HUES48 (cell line): ENCODE measurements around the gene CDC42BPB.
A peak's percentile ranks its signal among the peaks of the same experiment; 100 is the strongest.

Source experiments
- H3K27ac ChIP-seq: one replicate; pipeline ENCODE4 v1.7.0; 2013; ENCODE audit warnings: low read depth, low read length, inconsistent platforms
- H3K27me3 ChIP-seq: 2 replicates; pipeline ENCODE4 v1.6.1; 2013; ENCODE audit warnings: mild to moderate bottlenecking, low read length; ENCODE audit not compliant: control insufficient read depth, insufficient read depth
- H3K36me3 ChIP-seq: 2 replicates; pipeline ENCODE4 v1.6.1; 2013; ENCODE audit warnings: low read length; ENCODE audit not compliant: control insufficient read depth, insufficient read depth
- H3K4me1 ChIP-seq: 2 replicates; pipeline ENCODE4 v1.6.1; 2013; ENCODE audit warnings: mild to moderate bottlenecking, low read length; ENCODE audit not compliant: control insufficient read depth, insufficient read depth
- H3K4me3 ChIP-seq: 2 replicates; pipeline ENCODE4 v1.5.1; 2013; ENCODE audit warnings: mild to moderate bottlenecking, low read depth, low read length
- H3K9ac ChIP-seq: 2 replicates; pipeline ENCODE4 v1.6.1; 2013; ENCODE audit warnings: mild to moderate bottlenecking, low read depth, low read length, moderate library complexity
- H3K9me3 ChIP-seq: 2 replicates; pipeline ENCODE4 v1.6.1; 2013; ENCODE audit warnings: low read length; ENCODE audit not compliant: control insufficient read depth, insufficient read depth

Gene CDC42BPB

DNA sequence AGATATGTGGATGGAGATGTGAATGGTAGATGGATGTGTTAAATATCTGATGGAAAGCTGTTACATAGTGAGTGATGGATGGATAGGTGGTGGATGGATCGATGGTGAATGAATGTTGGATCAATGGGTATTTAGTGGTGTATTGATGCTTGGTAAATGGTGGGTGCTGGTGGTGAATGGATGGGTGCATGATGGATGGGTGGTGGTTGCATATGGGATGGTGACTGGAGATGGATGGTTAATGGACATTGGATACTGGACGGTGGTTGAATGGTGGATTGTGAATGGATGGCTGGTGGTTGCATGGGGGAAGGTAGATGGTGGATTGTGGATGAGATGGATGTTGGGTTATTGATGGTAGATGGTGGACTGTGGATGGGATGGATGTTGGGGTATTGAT is 24.6 kb upstream of the CDC42BPB start:
- Histone ChIP-seq H3K36me3 (no peaks in the 10 kb centered on the region), H3K4me1 (no peaks in the 10 kb centered on the region), H3K27me3 (peaks cover 40% of the 10 kb centered on the region)

DNA sequence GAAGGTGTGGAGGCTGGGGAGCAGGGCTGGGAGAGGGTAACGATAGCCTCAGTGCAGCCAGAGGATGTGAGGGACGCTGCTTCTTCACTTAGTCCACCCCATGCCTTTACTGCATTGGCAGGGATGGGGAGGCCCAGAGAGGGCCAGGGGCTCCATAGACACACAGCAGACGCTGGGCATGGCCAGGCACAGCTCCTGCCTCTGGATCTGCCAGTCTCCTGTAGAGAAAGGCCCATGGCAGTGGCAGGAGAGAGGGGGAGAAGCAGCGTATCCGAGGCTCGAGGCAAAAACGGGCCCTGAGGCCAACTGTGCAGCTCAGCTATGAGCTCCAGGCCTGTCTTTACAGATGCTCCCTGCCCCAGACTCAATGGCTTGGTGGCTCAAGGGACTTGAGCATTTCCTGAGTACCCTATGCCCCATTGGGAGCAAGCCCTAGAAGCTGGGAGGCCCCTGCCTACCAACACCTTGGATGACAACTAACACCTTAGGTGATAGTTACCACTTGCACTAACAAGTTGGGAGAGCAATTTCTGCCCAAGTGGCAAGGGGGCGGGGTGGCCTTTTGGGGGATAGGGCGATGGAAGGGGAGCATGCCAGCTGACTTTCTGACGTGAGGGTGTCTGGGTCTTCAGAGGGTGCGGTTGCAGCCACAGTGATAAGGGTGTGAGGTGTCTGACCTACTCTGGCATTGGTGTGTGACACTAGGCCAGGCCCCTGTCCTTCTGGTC is 21.7 kb upstream of the CDC42BPB start:
- H3K27ac ChIP-seq, result no peak overlapping the region
- H3K9ac ChIP-seq, result no peak overlapping the region
- H3K36me3 ChIP-seq, result no peaks in the 10 kb centered on the region
- peaks cover 30% of the 10 kb centered on the region for H3K27me3 ChIP-seq
- H3K4me1 ChIP-seq, result no peaks in the 10 kb centered on the region
- no peaks in the 10 kb centered on the region for H3K9me3 ChIP-seq
- H3K4me3 ChIP-seq, result no peak overlapping the region

More for the DNA sequence above, 24.6 kb upstream of the CDC42BPB start:
- Histone ChIP-seq H3K9me3 (no peaks in the 10 kb centered on the region), H3K9ac (no peak overlapping the region), H3K27ac (no peak overlapping the region), H3K4me3 (no peak overlapping the region)

GRCh38 chr14:103078420-103078749 is 21.0 kb upstream of the CDC42BPB start:
- H3K4me1 ChIP-seq, result no peaks in the 10 kb centered on the region
- H3K27me3 ChIP-seq, result peaks cover 24% of the 10 kb centered on the region
- no peak overlapping the region for H3K4me3 ChIP-seq
- H3K27ac ChIP-seq, result no peak overlapping the region
- no peak overlapping the region for H3K9ac ChIP-seq
- no peaks in the 10 kb centered on the region for H3K9me3 ChIP-seq
- no peaks in the 10 kb centered on the region for H3K36me3 ChIP-seq

- H3K9ac ChIP-seq, result no peak overlapping the region
- H3K27ac ChIP-seq, result no peak overlapping the region
Observed at GRCh38 chr14:103074729-103075367, 17.5 kb upstream of the CDC42BPB start.

GRCh38 chr14:103073876-103074728 is 16.8 kb upstream of the CDC42BPB start:
- H3K27me3 ChIP-seq, result peaks cover 4% of the 10 kb centered on the region; the same call in 1 of the 2 replicates
- no peak overlapping the region for H3K9ac ChIP-seq
- no peaks in the 10 kb centered on the region for H3K9me3 ChIP-seq
- H3K36me3 ChIP-seq, result no peaks in the 10 kb centered on the region
- no peak overlapping the region for H3K27ac ChIP-seq
- no peak overlapping the region for H3K4me3 ChIP-seq
- no peaks in the 10 kb centered on the region for H3K4me1 ChIP-seq

More at GRCh38 chr14:103074729-103075367, 17.5 kb upstream of the CDC42BPB start:
- peaks cover 9% of the 10 kb centered on the region for H3K27me3 ChIP-seq
- H3K4me3 ChIP-seq, result peak overlapping the region; percentile 83
- H3K9me3 ChIP-seq, result no peaks in the 10 kb centered on the region
- no peaks in the 10 kb centered on the region for H3K4me1 ChIP-seq
- H3K36me3 ChIP-seq, result no peaks in the 10 kb centered on the region

- Histone ChIP-seq H3K27me3 (peaks cover 4% of the 10 kb centered on the region; the same call in 1 of the 2 replicates), H3K9ac (no peak overlapping the region), H3K36me3 (no peaks in the 10 kb centered on the region), H3K27ac (no peak overlapping the region), H3K4me3 (no peak overlapping the region), H3K4me1 (no peaks in the 10 kb centered on the region), H3K9me3 (no peaks in the 10 kb centered on the region)
Observed at GRCh38 chr14:103073367-103073875, 16.1 kb upstream of the CDC42BPB start.

DNA sequence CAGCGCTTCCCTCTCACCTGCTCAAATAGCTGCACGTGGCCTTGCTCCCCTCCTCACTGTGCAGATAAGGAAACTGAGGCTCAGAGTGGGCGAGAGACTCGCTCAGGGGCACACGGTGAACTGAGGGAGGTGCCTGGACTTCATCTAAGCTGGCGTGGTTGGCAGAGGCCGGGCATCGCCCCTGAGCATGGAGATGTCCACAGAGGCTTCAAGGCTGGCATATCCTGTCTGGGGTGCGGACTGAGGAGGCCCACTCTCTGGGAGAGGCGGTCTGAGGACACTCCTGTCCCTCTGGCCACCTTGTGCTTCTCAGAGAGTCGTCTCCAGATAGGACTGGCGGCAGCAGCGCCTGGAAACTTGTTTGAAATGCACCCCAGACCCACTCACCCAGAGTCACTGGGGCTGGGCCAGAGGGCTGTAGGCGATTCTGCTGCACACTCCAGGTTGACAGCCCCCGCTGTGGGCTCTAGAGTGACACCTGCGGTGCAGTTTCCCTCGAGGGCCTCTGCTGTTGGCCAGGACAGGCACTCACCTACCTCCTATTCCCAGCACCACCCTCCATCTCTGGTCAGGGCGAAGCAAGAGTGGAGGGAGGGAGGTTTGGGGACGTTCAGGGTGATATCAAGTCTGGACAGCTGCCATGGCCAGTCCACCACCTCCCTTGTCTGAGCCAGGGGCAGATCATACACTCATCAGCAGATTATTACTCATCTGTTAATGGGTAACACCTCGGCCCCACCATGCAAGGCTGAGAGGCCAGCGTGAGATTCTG is 15.4 kb upstream of the CDC42BPB start:
- Histone ChIP-seq H3K27ac (no peak overlapping the region), H3K4me3 (no peak overlapping the region), H3K9me3 (no peaks in the 10 kb centered on the region), H3K4me1 (no peaks in the 10 kb centered on the region), H3K9ac (no peak overlapping the region), H3K36me3 (no peaks in the 10 kb centered on the region), H3K27me3 (peaks cover 4% of the 10 kb centered on the region; the same call in 1 of the 2 replicates)

DNA sequence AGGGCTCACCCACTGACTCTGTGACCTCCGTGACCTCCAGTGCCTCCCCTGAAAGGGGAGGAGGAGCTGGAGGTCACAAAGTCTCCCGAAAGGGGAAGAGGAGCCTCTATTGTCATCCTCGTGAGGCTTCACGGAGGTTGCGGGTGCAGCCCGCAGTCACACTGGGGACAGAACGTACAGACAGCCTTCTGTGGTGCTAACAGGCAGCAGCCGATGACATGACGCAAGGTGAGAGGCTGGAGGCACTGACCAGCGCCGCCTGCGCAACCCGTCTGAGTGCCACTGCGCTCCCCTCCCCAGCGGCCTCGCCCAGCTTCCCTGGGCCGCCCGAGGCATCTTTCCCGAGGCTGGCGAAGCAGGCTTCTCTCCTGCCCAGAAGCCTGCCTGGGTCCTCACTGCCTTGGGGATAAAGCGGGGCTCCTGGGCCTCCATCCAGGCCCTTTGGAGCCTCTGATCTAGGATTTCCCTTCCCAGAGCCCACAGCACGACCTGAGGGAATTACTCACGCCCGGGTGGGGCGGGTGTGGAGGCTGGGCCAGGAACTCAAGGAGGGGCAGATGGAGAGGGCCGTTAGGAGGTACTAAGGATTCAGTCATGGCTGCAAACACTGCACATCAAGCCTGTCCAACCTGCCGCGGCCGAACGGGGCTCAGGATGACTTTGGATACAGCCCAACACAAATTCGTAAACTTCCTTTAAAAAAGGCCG is 14.3 kb upstream of the CDC42BPB start:
- H3K27ac ChIP-seq, result no peak overlapping the region
- H3K4me1 ChIP-seq, result no peaks in the 10 kb centered on the region
- no peak overlapping the region for H3K9ac ChIP-seq
- no peaks in the 10 kb centered on the region for H3K36me3 ChIP-seq
- no peak overlapping the region for H3K4me3 ChIP-seq
- H3K27me3 ChIP-seq, result peaks cover 4% of the 10 kb centered on the region; the same call in 1 of the 2 replicates
- no peaks in the 10 kb centered on the region for H3K9me3 ChIP-seq

DNA sequence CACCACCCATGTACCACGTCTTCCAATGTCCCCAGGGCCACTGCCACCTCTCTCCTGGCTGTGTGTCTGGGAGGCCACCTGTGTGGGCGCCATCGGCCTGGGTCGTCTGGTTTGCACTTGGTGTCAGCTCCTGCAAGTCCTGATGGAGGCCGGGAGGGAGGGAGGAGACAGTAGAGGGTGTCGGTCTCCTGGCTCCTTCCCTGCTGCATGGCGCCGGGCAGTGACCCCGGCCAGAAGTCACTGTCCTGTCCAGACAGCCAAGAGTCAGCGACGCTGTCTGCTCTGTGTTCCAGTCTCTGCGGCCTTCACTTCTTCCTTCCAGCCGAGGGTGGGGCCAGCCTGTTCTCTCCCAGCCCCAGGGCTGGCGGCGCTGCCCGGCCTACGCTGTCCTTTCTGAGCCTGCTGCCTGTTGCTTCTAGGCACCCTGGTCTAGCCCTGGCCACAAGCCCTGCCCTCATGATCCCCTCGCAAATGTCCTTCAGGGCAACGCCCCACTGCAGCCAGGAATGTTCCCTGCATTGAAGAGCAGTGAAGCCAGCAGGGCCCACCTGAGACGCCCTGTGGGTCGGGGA is 13.7 kb upstream of the CDC42BPB start:
- no peaks in the 10 kb centered on the region for H3K36me3 ChIP-seq
- H3K27ac ChIP-seq, result no peak overlapping the region
- H3K9me3 ChIP-seq, result no peaks in the 10 kb centered on the region
- no peaks in the 10 kb centered on the region for H3K4me1 ChIP-seq
- no peak overlapping the region for H3K9ac ChIP-seq
- no peak overlapping the region for H3K4me3 ChIP-seq
- H3K27me3 ChIP-seq, result peaks cover 4% of the 10 kb centered on the region; the same call in 1 of the 2 replicates
